CD4-positive, CD25-positive, alpha-beta regulatory T cell (primary cell): ENCODE measurements around the gene CEP83. TPM values are rescaled to one million over a fixed set of nuclear protein-coding genes. Genes with fewer than 3 reads are reported as not detected.

Source experiments
- polyA plus RNA-seq, 4 donors: library from polyadenylated mRNA; unstranded; fragments of 300-500 nt; fragmentation: Illumina TruSeq; gene quantifications; one replicate each; pipeline ENCODE4 v1.2.3, GENCODE V29; 2021
- total RNA-seq: library from RNA; stranded (reverse); gene quantifications from one replicate; pipeline ENCODE4 v1.2.3, GENCODE V29; 2022

CEP83 gene
- total and polyA plus RNA-seq, 5 donors from 2014 or later: 3.7 to 14.2 (median 5.1) TPM

Other genes starting within 250 kb of the CEP83 start
- gene TMCC3, start 190.7 kb upstream of the CEP83 start, total RNA-seq: 0.32 TPM
- gene TMCC3, start 190.7 kb upstream of the CEP83 start, polyA plus RNA-seq: under 1 TPM; 0.06 to 0.83 (median 0.39) TPM